HG03460 (cell line): ENCODE measurements around the gene RNF38.
"Not testable (repeated sequence)": the region's sequence is repeated elsewhere in the genome, so short reads cannot be mapped to it uniquely, and the experiment has no call there.

Experiments
- ATAC-seq: cut with Tn5 transposase; IDR thresholded peaks from one replicate; pipeline ENCODE4 v1.9.1; 2021; ENCODE audit not compliant: unreplicated experiment

The RNF38 gene

DNA sequence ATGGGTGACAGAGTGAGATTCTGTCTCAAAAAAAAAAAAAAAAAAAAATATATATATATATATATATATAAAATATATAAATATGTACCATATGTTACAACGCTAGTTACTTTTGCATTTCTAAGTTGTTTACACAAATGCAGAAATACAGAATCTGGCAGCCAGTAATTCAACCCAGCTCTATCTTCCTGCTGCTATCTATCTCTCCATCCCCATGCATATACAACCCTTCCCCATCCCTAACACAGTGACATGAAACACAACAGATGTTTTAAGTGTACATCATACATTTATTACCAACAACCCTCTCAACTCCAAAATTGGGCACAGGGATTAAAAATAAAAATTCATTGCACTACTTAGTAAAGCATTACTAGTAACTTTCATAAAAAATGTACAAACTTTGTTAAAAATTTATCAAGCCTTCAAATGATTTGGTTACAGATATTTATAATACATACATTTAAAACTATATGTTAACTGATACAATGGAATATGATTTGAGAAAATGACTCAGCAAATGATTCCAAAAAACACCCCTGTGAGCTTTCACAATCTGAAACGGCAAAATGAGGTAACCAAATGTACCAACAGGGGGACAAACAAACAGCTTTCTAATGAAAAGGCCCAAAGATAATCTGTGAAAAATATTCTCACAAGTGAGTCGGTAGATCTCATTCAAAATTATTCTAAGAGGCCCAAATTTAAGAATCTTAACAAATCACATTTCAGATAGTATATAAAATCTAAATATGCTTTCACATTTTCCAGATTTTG lies 63.8 kb downstream of the RNF38 start:
- no peak for ATAC-seq

DNA sequence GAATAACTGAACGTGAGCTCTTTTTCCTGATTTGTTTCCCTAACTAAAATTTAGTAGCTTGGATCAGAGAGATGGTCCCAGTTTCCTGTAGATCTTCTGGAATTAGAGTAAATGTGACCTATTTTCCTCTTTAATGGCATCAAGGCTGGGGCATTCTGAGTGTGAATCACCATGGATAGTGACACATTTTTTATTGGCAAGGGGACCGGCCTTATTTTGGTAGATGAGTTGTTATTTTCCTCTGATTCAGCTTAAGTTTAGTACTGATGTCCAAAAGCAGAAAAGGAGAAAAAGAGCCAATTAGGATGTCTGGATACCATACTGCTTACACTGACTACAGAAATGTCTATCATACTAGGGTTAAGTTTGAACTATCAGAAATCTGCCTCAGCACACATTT lies 68.1 kb downstream of the RNF38 start:
- ATAC-seq: no peak

DNA sequence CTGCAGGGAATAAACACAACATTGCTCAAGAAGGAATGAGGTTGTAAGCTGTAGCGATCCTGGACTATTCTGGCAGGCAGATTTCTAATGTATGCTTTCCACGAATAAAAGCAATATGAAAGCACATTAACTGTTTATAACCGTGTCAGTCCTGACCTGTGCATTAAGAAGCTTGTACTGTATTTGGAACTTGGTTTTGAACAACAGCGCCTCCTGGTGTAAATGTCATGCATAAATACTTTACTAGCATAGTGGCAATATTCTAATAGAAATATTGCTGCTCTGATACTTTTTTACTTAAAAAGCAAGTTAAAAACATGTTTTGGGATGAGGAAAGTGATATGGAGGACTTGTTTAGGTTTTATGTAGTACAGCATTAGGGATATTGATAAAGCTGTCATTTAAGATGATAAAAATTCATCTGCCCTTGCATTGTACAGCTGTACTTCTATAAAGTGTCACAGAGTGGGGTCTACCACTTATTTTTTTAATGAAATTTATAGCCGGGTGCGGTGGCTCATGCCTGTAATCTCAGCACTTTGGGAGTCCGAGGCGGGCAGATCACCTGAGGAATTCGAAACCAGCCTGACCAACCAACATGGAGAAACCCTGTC lies 71.2 kb downstream of the RNF38 start:
- no peak for ATAC-seq

DNA sequence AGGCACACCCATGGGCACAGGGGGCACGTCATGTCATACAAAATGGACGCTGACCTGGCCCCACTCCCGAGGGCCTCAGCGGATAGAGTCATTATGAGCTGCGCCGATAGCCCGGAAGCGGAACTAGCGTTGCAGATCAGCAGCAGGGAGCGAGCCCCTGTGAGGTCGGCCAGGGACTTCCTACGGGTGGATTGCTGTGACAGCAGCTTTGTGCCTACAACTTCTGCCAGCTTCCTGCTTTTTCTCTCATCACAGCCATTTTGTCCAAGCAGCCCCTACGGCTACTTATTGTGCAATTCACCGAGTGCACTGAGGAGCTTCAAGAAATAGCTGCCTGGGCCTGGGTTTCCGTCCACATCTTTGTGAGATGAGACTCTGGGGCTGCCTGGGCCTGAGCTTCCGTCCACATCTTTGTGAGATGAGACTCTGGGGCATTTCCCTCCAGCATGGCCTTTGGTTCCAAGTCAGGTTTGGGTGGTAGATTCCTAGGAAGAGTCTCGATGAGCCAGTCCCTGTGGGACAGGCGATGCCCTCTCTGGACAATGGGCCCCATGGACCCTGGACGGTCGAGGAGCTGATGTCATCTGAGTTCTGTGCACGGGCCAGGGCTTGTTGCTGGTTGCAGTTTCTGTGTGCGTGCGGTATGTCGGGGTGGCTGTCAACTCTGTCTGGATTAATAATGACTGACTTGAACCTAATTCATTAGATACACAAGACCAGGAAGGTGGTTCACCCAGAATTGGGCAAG lies 74.8 kb downstream of the RNF38 start:
- no peak for ATAC-seq

DNA sequence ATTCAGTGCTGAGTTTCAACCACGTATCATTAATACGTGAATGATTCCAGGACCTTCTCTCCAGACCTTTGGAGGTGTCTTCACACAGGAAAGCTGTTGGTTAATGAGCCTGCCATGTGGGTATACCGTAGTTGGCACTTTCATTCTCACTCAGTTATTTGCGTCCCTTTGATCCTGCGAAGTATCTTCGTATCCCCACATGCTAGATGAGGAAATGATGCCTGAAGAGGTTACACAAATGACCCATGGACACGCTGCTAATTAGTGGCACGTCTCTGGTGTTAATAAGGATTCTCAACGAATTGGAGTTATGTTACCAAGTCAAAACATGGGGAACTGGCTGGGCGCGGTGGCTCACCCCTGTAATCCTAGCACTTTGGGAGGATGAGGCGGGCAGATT lies 76.1 kb downstream of the RNF38 start:
- no peak for ATAC-seq

DNA sequence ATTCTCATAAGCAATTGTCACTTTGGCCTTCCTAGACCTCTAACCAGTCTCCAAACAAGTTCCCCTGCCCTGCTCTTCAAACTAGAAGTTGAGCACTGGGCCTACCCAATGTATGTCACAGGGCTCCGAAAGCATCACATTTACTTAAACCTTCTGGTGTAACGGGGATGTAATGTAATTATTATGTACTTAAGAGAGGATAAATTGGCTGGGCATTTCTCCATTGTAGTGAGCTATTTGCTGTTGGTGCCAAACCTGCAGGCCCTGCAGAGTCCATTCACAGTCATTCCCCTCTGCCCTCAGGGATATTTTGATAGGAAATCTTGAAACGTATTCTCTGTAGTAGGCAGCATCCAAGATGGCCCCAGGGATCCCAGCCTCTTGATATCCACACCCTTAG lies 77.6 kb downstream of the RNF38 start:
- no peak for ATAC-seq

DNA sequence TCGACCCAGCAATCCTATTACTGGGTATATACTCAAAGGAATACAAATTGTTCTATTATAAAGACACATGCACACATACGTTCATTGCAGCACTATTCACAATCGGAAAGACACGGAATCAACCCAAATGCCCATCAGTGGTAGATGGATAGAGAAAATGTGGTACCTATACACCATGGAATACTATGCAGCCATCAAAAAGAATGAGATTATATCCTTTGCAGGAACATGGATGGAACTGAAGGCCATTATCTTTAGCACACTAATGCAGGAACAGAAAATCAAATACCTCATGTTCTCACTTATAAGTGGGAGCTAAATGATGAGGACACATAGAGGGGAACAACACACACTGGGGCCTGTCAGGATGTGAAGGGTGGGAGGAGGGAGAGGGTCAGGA lies 78.2 kb downstream of the RNF38 start:
- ATAC-seq: not testable (repeated sequence)

DNA sequence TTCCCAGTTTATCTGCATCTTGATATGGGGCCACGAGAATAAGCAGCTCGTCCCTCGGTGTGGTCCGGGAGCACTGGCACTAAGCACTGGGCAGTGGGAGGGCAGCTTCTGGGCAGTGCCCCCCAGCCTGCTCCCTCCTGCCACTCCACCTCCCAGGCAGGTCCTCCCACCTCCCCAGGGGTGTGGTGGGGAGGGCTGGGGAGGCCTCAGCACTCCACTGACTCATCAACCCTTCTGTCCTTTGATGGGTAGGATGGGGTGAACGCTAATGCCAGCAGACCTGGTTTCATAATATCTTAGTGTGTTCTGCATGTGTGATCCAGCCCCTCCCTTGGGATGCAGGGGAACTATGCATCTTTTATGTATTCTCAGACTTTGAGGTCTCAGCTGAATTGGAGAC lies 79.6 kb downstream of the RNF38 start:
- no peak for ATAC-seq

DNA sequence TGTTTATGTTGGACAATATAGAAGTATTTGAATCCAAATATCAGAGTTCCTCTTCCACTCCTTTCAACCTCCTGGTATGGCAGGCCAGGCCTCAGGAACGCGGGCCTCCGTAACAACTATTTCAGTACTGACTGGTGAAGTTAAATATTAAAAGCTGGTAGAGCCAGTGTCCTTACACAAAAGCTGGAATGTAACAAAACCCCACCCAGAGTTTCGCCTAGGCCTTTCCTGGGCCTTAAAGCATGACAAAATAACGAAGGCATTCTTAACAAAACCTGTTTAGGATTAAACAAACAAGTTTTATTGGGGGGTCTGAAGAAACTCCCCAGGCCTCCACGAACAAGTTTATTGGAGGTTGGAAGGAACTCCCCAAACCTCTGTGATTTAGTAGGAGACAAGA lies 80.3 kb downstream of the RNF38 start:
- ATAC-seq: no peak

DNA sequence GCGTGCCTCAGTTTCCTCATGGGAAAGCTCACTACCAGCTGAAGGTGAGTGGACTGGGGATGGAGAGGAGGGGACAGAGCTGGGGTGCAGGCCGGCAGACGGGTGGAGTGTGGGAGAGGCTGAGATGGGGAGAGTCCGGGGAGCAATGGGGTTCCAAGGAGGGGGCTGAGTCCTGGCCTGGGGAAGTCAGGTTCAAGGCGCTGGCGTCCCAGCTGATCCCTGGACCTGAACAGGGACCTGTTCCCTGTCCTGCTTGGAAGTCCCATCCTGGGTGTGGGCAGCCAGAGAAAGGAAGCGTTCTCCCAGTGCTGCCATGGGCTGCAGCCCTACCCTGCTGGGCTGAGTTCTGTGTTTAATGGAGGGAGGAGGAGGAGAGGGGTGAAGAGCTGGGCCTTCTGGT lies 80.9 kb downstream of the RNF38 start:
- no peak for ATAC-seq

DNA sequence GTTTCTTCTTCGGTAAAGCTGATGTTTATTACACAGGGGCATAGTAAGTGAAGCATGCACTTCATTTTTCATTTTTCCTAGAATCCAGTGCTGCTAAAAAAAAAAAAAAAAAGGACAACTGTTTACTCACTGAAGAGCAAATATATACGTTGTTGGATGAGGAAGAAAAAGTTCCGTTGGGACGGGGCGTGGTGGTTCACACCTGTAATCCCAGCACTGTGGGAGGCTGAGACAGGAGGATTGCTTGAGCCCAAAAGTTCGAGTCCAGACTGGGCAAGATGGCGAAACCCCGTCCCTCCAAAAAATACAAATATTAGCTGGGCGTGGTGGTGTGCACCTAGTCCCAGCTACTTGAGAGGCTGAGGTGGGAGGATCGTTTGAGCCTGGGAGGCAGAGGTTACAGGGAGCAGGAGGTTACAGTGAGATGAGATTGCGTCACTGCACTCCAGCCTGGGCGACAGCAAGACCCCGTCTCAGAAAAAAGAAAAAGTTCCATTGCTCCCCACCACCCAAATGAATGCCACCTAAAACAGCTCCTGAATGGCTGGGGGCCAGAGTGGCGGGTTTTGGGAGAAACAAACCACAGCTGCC lies 81.8 kb downstream of the RNF38 start:
- ATAC-seq: no peak

DNA sequence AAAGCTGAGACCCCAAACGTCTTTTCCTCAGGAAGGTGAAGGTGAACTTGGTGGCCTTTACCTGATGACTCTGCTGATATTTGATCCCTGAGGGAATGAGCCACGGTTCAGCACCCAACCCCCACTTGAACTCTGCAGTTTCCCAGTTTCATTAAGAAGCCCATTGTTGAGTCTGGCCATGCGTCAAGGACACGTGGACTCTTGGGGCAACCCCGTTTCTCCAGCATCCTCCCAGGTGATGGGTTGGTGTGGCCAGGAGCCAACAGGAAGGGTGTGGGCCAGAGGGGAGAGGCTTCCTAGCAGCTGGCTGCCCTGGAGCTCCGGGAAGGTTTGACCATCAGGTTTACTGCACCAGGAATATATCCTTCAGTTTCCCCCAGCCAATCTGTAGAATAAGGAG lies 82.3 kb downstream of the RNF38 start:
- no peak for ATAC-seq

DNA sequence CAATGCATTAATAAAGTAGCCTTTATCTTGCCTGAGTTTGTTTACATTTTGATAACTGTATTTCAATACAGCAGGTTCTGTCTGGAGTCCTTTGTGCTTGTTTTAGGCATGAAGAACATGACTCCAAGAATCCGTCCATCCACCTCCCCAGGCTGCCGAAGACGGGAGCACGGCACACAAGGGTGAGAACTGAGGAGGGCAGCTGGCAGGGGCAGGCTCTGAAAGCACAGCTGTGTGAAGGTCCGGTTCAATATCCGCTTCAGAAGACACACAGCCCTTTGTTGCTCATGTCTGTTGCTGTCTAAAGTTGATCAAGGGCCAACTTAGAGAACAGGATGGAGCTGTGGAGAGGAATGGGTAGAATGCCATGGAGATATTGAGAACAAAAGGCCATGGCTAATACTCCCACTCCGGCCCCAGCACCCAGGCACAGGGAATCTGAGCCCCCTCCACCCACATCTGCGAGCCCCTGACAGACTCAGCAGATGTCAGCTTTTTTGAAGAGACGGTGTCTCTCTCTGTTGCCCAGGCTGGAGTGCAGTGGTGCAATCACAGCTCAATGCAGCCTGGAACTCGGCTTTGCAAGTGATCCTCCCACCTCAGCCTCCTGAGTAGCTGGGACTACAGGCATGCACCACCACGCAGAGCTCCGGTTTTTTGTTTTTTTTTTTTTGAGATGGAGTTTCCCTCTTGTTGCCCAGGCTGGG lies 83.3 kb downstream of the RNF38 start:
- ATAC-seq: no peak

DNA sequence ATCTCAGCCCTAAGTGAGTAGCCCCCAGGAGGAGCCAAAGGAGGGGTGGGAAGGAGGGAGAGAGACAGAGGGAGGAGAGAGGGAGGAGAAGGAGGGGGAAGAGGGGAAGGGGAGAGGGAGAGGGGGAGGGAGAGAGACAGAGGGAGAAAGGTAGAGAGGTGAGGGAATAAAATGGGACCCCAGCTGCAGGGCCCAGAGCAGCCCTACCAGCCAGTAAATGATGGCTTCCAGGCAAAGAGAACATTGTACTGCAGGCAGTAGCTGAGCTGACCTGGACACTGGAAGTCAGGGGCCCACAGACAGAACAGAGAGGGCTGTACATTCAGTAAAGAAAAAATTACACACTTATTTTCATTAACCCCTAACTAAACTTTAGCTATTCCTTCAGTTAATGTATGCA lies 84.0 kb downstream of the RNF38 start:
- ATAC-seq: no peak

DNA sequence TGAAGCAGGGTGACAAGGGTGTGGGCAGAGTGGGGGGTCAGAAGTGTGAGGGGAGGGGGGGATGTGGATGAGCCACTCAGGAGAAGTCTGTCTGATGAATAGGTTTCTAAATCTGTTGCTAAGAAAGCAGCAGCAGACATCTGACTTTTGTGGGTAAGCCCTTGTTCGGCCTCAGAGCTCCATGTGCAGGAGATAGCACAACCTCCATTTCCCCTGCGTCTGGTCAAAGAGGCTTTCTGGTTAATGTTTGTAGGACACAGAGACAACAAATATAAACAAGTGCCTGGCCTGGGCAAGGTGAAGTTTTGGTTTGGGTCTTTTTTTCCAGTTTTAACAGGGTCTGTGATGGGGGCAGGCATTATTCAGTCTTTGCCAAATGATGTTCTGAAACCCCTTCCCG lies 84.8 kb downstream of the RNF38 start:
- no peak for ATAC-seq

DNA sequence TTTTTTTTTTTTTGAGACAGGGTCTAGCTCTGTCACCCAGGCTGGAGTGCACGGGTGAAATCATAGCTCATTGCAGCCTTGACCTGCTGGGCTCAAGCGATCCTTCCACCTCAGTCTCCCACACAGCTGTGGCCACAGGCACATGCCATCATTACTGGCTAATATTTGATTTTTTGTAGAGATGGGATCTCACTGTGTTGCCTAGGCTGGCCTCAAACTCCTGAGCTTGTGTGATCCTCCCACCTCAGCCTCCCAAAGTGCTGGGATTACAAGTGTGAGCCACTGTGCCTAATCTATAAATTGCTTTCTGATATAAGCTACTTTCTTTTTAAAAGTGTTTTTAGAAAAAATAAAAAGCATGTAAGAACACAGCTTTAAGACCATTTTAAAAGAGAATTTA lies 85.3 kb downstream of the RNF38 start:
- no peak for ATAC-seq

DNA sequence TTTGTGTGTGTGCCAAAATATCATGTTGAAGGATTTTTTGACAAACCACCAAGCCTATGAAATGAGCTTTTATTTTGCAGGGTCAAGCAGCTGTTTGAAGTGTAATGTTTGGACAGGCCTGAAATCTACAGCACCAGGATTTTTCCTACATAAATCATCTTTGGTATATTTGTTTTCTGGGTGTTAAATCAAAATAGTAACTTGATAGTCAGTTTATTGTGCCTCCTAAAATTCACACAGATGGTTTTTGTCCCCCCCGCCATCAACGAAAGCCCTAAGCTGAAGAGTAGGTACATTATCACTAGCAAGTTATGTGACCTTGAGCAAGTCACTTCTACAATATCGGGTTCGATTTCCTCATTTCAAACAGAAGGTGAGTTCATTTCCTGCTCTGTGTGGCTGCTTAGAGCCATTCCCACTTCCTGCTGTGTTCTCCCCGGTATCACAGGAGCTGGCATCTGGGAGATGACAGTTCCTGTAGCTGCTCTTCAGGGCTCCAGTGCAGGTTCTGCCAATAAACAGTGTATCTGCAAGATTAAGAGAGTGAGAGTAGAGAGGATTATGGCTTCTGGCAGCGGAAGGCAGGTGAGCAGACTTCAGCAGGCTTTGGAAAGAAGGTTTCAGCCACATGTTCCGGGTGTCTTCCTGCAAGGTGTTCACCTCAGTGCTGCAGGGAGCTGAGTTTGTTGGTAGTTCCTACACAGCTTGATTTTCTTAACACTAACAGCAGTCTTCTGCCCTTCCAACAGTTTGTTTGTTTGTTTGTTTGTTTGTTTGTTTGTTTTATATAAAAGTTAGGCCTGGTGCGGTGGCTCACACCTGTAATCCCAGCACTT lies 93.4 kb downstream of the RNF38 start:
- no peak for ATAC-seq

DNA sequence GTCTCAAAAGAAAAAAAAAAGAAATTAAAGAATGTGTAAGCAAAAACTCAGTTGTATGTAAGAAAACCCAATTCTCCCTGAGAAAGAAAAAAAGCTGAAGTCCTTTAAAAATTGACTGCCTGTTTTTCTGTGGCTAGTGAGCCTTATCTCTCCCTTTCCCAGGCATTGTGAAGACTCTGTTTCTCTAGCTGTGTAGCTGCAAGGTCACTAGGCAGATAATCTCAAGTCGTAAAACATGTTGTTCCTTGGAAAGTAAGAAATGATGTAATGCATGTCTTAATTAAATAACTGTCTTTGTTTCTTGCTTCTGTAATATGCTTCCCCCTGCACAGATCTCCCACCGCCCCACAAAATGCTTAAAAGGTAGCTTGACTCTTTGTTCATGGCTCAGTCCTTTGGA lies 95.7 kb downstream of the RNF38 start:
- not testable (repeated sequence) for ATAC-seq

DNA sequence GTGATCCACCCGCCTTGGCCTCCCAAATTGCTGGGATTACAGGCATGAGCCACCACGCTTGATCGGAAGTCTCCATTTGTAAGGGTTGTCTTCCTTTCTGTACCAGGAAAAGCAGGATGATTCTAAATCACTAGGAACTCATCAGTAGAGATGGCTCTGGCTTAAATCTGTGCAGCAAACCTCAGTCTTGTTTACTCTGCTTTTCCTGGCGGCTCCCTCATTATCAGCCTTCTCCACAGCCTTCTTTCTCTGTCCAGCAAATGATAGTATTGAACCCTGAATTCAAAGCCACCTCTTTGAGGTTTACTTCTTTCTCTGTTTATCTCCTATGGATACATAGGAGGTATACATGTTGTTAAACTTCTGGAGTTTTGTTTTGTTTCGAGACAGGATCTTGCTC lies 98.8 kb downstream of the RNF38 start:
- no peak for ATAC-seq

DNA sequence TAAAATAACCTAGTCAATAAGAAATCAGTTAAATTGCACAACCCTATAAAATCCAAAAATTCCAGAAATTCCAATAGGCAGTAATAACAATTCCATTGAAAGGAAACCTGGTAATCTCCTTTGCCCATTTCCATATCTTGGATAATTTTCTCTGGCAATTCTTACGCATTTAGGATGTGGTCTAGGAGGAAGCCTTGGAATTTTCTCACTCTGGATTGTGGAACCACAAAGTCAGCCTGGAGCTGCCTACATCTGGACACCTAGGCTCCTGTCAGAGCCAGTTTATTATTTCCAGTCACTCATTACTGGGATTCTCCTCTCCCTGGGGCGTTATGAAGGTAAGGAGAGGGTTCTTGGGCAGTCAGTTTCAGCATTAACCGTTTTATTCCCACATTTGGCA lies 101.5 kb downstream of the RNF38 start:
- ATAC-seq: no peak
